Glomerular visceral epithelial cell (primary cell): ENCODE measurements around the gene ZNF385B.
"Not testable (repeated sequence)": the region's sequence is repeated elsewhere in the genome, so short reads cannot be mapped to it uniquely, and the experiment has no call there.

ENCODE experiments used
- DNase-seq: peaks from one replicate; pipeline ENCODE4 v3.0.0-alpha.2; 2016; ENCODE audit errors: extremely low spot score

Gene ZNF385B

DNA sequence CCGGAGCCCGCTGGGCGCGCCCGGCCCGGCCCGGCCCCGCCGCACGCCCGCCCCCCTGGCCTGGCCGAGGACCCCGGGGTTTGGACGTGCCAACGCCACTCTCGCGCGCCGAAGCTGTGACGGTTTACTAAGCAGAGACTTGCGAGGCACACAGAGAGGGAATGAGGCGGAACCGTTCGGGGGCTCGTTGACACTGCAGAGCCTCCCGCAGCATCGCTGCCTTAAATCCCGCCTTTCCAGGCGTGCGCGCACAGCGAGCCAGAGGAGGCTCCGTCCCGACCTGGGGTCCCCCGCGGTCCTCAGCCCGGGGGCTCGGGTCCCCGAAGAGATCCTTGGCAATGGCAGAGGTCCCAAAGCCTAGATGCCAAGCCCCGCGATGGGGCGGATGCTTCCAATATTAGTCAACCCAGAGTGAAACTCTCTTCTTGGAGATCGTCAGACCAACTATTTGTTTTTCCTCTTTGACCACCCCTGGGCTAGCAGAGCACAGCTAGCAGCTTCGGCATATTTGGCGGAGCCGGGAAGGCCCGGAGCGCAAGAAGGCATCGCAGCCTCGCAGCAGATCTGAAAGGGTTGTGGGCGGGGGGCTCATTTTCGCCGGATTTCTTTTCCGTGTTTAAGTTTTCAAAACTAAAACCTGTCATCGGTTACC, at the start of gene ZNF385B:
Gene ZNF385B (minus strand): TSS at position 197 of the 652 bp plus-strand sequence.
- DNase-seq, result no peak

DNA sequence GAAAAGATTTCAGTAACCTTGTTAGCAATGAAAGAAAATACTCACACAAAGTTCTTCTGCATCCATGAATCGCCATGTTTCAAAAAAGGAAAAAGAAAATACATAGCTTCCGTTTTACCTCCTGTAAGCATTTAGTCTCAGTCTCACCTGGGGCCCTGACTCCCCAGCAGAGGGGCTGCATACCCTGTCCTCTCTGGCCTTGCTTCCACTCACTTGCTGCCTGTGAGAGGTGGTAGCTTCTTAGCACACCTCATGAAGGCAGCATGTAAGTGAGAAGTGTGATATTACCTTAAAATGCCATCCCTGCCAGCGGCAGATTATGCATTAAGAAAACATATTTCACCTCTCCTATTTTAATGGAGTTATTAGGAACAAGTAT, 49.3 kb upstream of the ZNF385B start:
- DNase-seq, result no peak

DNA sequence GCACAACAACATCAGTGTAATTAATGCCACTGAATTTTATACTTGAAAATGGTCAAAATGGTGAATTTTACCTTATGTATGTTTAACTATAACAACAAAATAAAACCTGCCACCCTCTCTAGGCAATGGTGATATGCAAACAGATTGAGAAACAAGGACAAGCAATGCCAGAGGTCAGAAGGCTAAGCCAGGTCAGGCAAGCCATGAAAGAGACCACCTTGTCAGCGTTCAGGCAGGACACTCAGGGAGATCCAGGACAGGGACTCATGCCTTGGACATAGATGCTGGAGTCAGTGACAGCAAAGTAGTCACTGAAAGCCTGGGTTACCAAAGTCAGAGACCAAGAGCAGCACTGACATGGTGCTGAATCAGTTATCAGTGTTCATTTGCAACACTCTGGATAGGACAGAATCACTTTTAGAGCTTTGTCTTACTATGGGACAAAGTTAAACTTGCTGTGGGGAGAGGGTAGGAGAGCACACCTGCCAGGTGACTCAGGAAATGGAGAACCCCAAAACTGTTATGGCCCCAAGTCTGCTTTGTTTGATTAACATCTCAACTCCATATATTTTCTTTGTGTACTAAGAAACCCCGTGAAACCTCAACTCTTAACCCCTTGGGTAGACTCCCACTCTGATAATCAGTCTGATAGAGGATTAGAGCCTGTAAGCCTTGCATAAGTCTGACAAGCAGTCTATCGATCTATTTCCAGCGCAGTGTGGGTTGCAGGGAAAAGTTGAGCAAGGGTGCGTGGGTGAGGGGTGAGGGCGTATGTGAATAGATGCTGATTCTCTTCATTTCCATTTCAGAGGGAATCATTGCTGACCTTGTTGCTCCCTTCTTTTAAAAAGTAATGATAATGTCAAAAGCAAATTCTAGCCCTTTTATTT, 48.7 kb upstream of the ZNF385B start:
- no peak for DNase-seq

DNA sequence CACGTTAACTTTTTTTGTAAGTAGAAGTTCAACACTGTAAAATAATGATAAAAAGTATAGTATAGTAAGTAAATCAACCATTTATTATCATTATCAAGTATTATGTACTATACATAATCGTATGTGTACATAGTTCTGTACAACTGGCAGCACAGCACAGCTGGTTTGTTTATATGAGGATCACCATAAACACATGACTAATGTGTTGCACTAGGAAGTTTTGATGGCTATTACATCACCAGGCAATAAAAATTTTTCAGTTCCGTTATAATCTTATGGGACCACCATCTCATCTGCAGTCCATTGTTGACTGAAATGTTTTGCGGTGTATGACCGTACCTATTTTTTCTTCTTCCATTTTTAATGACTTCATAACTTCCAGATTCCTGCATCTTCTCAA, 39.2 kb upstream of the ZNF385B start:
- no peak for DNase-seq

DNA sequence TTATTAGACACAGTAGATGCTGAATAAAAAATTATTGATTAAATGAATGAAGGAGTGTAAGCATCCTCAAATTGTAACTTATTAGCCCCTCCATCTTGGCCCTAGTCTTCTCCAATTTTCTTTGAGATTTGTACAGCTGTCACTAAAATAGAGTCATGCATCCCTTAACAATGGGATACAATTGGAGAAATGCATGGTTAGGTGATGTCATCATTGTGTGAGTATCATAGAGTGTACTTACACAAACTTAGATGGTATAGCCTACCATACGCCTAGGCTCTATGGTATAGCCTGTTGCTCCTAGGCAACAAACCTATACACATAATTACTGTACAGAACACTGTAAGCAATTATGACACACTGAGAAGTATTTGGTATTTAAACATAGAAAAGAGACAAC, 38.3 kb upstream of the ZNF385B start:
- DNase-seq, result no peak

DNA sequence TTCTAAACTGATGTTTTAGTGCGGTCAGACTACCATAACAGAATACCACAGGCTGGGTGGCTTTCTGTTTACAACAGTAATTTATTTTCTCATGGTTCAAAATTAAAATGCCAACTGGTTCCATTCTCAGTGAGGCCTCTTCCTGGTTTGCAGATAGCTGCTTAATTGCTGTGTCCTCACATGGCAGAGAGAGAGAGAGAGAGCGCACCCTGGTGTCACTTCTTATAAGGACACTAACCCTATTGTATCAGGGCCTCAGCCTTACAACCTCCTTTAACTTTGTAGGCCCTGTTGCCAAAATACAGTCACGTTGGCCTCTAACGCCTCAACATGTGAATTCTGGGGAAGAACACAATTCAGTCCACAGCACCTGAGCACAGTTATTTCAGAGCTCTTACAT, 37.5 kb upstream of the ZNF385B start:
- peak; percentile 45 for DNase-seq

DNA sequence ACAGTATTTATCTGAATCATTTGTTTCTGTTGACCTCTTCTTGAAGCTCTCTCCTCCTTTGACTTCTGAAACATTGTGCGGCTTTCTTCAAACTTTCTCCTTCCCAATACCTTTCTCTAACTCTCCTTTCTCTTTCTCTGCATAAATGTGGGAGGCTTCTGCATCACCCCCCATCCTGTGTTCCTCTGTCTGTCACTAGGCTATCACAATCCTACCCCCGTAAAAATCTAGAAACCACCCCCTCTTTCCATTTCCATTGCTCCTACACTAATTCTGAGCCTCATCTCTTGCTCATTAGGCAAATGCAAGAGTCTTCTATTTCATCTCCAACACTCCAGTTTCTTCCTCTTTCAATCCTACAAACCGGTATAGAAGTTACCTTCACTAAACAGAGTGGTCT, 32.2 kb upstream of the ZNF385B start:
- DNase-seq, result no peak

DNA sequence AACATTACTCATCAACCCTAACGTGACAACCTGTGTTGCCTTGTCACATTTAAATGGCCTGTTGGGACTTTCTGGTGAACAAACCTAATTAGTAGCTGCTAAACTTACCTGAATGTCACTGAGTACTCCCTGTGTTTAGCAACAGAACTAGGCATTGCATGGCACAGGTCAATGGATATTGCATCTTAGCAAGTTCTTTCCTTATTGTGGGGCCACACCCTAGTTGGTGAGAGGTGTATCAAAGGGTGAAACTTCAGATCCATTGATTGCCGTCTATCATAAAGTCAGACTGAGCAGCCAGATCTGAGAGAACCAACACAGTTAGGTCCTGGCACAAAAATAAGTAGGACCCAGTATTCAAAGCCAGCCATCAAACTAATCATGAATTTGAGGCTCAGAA, 29.8 kb upstream of the ZNF385B start:
- no peak for DNase-seq

DNA sequence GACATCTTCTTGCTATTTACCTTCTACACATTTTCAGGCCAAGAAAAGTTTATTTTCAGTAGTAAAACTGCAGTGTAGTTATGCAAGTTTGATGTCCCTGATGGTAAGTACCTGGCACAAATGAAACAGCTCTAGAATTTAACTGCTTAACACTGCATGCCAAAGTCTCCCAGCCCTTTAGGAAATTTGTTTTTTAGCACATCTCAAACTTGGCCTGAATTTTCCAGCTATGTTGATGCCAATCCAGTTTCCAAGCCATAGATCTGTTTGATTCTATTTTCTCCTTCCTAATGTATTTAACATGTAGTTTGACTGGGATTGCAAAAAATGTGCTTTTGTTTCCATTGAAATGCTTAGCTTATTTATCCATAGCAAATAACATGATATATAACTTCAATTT, 29.3 kb upstream of the ZNF385B start:
- DNase-seq, result no peak

DNA sequence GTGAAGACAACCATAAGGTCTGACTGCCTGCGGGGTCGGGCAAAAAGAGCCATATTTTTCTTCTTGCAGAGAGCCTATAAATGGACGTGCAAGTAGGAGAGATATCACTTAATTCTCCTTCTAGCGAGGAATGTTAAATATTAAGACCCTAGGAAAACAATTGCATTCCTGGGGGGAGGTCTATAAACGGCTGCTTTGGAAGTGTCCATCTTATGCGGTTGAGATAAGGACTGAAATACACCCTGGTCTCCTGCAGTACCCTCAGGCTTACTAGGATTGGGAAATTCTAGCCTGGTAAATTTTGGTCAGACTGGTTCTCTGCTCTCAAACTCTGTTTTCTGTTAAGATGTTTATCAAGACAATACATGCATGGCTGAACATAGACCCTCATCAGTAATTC, 27.2 kb upstream of the ZNF385B start:
- not testable (repeated sequence) for DNase-seq

DNA sequence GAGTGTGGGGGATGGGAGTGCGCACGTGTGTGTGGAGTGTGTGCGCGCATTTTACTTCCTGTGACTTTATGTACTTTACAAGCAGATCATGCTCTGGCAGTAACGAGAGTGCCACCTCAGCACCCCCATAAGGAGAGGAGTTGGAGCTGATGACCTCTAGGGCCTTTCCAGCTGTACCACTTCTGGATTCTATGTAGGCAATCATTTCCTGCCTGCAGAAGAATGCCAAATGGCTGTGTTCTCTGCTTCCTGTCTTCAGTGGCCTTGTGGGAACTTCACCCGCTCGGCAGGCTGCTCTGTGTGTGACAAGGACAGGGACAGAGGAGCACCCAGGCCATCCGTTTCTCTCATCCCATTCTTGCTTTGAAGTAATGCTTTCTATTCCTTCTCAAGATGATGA, 22.8 kb upstream of the ZNF385B start:
- DNase-seq, result no peak

DNA sequence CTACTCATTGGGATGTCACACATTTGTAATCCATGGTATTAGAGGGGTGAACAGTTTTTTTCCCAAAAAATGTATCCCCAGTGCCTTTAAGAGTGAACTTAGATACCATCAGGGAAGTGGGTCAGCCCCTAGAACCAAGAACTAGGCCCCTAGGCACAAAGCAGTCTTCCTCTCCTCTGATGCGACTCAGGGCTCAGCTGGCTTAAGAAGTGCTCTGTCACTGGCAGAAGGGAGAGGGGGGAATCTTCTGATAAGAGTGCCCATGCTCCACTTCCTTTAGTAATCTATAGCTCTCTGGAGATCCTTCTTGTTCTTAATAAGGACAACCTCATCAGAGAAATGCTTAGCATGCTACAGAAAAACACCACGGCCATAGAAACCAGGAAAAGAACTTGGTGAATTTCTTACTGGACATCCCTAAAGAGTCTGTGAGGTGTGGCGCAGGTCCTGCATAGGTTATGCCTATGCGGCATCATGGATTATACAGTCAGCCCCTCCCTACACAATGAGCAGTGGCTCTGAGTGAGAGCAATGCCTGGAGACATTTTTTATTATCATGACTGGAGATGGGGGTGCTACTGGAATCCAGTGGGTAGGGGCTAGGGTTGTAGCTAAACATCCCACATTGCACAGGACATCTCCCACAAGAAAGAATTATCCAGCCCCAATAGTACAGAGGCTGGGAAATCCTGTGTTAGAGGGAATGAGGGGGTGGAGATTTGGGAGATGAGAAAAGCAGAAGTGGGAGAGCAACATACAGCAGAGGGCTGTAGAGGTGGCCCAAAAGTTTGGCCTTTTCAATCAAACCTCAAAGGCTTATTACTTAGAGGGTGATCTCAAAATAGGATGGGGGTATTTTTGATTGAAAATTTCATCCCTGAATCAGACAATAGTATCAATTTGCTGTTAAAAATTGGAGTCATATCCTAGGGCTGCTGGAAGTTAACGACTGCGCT, 21.7 kb upstream of the ZNF385B start:
- no peak for DNase-seq

DNA sequence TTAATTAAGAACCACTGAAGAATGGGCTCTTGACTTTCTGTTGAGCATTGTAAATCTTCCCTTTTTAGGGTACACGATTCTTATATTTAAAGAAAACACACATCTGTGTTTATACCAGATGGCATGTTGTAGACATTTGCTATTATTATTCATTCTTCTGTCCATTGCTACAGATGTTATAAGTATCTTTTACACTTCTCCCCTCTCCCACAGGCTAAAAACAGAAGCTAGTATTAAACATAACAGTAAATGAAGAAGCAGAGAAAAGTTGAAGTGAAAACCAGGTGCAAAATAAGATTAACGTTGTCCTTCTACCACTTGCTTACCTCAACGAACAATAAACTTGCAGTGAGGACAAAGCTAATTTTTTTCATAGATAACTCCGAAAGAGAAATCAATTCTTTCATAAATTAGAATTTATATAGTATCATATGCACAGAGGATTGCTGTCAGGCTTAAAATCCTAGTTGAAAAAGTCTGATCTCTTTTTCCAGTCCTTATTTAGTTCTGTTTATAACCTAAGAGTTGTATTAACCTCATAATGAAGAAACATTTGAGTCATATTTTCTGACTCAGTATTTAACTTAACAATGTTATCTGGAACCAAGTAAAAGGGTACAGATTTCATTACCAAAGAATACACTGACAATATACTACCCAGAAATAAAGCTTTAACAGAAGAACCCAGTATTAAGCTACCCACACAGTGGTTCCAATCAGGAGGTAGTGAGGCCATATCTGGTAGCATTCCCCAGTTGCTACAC, 16.4 kb upstream of the ZNF385B start:
- DNase-seq, result no peak

DNA sequence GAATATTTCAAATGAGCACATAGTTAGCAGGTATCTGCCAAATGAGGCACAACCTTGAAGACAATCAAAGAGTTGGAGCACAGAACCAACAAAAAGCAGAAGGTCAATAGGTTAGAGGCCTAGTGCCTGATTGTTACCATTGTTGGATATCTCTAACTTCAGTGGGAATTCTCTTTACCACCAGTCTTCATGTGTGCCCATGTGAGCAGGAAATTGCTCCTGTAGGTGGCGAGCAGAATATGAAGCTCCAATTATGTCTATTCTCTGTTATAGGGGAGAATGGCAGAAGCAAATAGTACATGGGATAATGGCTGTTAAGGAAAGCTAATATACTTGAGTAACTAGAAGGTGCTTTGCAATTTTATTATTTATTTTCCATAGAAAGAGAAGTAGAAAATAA, 14.9 kb upstream of the ZNF385B start:
- DNase-seq, result no peak

DNA sequence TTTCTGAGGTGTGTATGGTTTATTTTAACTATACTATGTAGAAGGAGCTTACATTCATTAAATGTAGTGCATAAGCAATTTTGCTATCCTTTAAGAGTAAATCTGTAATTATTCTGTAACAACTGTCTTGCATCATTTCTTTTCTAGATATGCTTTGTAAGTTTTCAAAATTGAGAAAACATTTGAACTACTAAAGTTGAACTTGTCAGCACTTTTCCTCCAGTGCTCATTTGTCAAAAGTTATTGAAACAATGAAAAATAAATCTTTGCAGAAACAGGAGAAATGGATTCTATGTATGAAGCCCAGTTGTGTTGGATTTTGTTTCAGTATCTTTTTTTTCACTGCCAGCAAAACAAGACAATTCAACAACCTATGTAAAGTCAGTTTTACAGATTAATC, 14.5 kb upstream of the ZNF385B start:
- no peak for DNase-seq

DNA sequence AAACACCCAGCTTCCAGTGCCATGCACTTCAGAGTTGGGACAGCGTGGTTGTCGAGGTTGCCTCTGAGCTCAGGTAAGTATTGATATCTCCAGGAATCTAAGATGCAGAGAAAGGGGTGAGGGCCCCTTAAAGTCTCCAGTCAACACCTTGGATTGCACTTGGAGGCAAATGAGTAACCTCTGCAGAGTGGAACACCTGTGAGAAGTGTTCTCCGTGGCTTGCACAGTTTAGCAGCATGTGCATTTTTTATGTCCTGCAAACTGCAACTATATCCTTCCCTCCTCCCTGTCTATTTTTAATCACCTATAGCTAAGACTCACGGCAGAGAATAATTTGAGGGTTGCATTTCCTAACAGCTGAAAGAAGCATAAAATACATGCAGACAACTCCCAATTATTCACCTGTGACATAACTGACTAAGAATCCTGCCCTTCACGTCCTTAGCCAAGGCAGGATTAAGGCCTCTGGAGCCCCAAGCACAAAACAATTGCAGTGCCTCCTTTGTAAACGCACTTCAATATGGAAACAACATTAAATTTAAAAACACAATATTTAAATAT, 1.6 kb upstream of the ZNF385B start:
- DNase-seq, result no peak

DNA sequence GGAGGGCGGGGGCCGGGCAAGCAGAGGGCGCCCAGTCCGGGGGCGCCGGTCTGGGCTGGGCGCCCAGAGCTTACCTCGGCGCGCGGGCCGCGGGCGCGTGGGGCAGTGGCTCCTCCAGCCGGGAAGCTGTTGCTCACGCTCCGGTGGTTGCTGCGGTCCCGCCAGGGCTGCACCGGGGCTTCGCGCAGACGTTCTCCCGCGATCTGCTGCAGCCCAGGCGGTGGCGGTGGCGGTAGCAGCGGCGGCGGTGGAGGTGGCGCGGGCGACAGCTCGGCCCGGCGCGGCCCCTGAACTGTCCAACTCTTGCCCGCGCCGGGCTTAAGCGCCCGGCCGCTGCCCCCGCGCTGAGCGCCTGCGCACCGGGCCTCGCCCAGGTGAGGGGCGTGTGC, 391 bp downstream of the ZNF385B start:
- DNase-seq, result peak; percentile 44

DNA sequence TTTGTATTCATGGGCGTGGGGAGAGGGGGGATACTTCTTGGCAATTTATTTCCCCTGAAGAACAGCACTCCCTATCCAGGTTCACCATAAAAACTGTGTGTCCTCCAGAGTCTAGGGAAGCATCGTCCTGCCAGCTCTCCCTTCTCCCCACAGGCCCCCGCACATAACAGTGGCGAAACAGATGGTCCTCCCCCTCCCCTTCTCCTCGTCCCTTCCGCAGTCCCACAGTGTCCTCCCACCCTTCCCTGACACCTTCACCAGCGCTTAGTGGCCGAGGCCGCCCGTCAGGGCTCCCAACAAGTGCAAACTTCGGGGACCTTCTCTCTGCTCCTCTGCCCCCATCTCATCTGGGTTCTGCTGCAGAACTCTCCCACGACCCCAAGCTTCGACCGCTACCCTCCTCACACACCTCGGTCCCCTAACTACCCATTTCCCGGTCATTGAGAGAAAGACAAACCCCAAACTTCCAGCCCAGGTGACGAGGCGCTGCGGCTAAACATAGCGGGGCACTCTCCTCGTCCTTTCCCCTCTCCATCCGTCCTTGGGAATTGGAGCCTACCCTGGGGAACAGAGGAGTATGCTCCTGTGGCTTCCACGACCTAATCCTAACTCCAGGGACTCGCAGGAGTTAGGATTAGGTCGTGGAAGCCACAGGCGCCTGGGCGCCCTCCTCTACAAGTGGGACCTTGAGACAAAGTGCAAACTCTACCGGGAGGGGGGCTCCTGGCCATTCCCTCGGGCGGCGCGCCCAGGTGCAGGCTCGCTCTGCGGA, 971 bp downstream of the ZNF385B start:
- no peak for DNase-seq

DNA sequence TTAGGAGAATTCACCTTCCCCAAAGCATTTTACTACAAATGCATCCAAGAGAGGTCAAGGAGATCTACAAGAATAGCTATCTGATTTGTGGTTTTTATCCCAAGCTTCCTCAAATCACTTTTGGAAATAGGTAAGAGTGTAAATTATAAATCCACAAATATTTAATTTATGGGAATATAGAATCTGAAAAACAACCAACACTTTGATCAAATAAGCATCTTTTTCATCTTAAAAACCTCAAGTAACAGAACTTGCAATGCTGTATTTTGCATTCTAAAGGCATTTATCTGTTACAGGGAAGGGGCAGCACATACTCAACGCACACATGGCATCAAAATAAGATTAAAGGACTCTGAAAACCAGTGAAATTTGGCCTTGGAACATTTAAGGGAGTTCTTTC, 1.9 kb downstream of the ZNF385B start:
- DNase-seq, result no peak

DNA sequence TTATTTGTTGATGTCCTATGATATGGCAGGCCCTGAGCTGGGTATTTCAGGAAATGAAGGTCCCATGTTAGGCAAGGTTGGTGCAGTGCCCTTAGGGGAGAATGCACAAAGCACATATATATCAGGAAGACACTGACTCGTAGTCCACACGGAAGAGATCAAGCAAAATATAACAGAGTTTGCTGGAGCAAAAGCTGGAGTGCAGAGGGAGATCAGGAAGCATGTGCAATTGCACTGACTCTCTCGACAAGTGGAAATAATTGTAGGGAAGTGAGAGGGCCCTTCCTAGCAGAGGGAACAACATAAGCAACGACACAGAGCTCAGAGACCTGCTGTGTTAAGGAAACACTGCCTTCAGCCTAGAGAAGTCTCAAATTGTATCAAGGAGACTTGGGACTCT, 4.2 kb downstream of the ZNF385B start:
- no peak for DNase-seq
